HepG2 (cell line): ENCODE results near the gene ZBTB46. TPM values are rescaled to one million over a fixed set of nuclear protein-coding genes. Genes with fewer than 3 reads are reported as not detected.
A peak's percentile ranks its signal among the peaks of the same experiment; 100 is the strongest.

Source experiments
- BHLHE40 ChIP-seq: IDR thresholded peaks from 2 replicates; pipeline ENCODE4 v1.6.1; 2011; ENCODE audit warnings: low read length, improper control_type of control experiment
- CEBPG ChIP-seq: IDR thresholded peaks from 2 replicates; pipeline ENCODE4 v1.6.1; 2016
- ERF ChIP-seq: IDR thresholded peaks from 2 replicates; pipeline ENCODE4 v1.6.1; 2018; ENCODE audit warnings: missing biosample characterization, missing genetic modification reagents
- GABPA ChIP-seq, 2 experiments: IDR thresholded peaks; 2 replicates each; pipeline ENCODE4 v1.6.1; 2011 to 2016; ENCODE audit warnings: low read depth in 2 of 2, low read length in 1 of 2, missing biosample characterization in 1 of 2, missing genetic modification characterization in 1 of 2
- HNF4A ChIP-seq: sonication (generic); formaldehyde crosslinking; IDR thresholded peaks from 2 replicates; pipeline ENCODE4 v1.4.0; 2020; ENCODE audit warnings: missing genetic modification reagents
- MAX ChIP-seq: IDR thresholded peaks from 2 replicates; pipeline ENCODE4 v1.6.1; 2012; ENCODE audit warnings: inconsistent platforms
- MED8 ChIP-seq: sonication (generic); formaldehyde crosslinking; IDR thresholded peaks from 2 replicates; pipeline ENCODE4 v1.8.1; 2023; ENCODE audit warnings: mild to moderate bottlenecking, missing genetic modification reagents; ENCODE audit not compliant: insufficient replicate concordance
- RBFOX2 ChIP-seq: fragments of 200-400 bp; formaldehyde crosslinking; IDR thresholded peaks from 2 replicates; pipeline ENCODE4 v1.6.1; 2017; ENCODE audit warnings: low read depth, mild to moderate bottlenecking, low read length
- SMC3 ChIP-seq: IDR thresholded peaks from 2 replicates; pipeline ENCODE4 v1.6.1; 2011; ENCODE audit warnings: low read length, improper control_type of control experiment
- SP2 ChIP-seq: sonication (generic); formaldehyde crosslinking; IDR thresholded peaks from 2 replicates; pipeline ENCODE4 v1.5.1; 2020; ENCODE audit warnings: mild to moderate bottlenecking, missing genetic modification reagents
- STAT6 ChIP-seq: sonication (generic); formaldehyde crosslinking; IDR thresholded peaks from 2 replicates; pipeline ENCODE4 v1.4.0; 2020; ENCODE audit warnings: missing genetic modification reagents, mild to moderate bottlenecking, borderline replicate concordance
- TCF7 ChIP-seq: sonication (generic); IDR thresholded peaks from 2 replicates; pipeline ENCODE4 v1.6.1; 2016; ENCODE audit warnings: antibody characterized with exemption, low read depth
- THAP7 ChIP-seq: sonication (generic); formaldehyde crosslinking; IDR thresholded peaks from 2 replicates; pipeline ENCODE4 v1.8.1; 2023; ENCODE audit warnings: mild to moderate bottlenecking, missing genetic modification reagents
- ZBTB7A ChIP-seq: sonication (generic); formaldehyde crosslinking; IDR thresholded peaks from 2 replicates; pipeline ENCODE4 v1.8.0; 2022; ENCODE audit warnings: mild to moderate bottlenecking, missing genetic modification reagents
- ZBTB7B ChIP-seq: sonication (generic); formaldehyde crosslinking; IDR thresholded peaks from 2 replicates; pipeline ENCODE4 v1.4.0; 2020; ENCODE audit warnings: missing genetic modification reagents
- ZNF205 ChIP-seq: IDR thresholded peaks from 2 replicates; pipeline ENCODE4 v1.6.1; 2018; ENCODE audit warnings: missing biosample characterization, missing genetic modification reagents
- ZNF225 ChIP-seq: sonication (generic); formaldehyde crosslinking; IDR thresholded peaks from 2 replicates; pipeline ENCODE4 v1.4.0; 2020; ENCODE audit warnings: mild to moderate bottlenecking, missing genetic modification reagents
- ZNF256 ChIP-seq: sonication (generic); formaldehyde crosslinking; conservative IDR thresholded peaks from 2 replicates; pipeline ENCODE4 v1.4.0; 2020; ENCODE audit warnings: missing genetic modification reagents
- ZNF326 ChIP-seq: sonication (generic); formaldehyde crosslinking; IDR thresholded peaks from 2 replicates; pipeline ENCODE4 v1.4.0; 2020; ENCODE audit warnings: missing genetic modification reagents, borderline replicate concordance
- ZNF441 ChIP-seq: sonication (generic); formaldehyde crosslinking; IDR thresholded peaks from 2 replicates; pipeline ENCODE4 v1.7.0; 2021; ENCODE audit warnings: missing genetic modification reagents, borderline replicate concordance
- ZNF468 ChIP-seq: sonication (generic); formaldehyde crosslinking; IDR thresholded peaks from 2 replicates; pipeline ENCODE4 v1.8.0; 2022; ENCODE audit warnings: mild to moderate bottlenecking, moderate library complexity, missing genetic modification reagents
- ZNF543 ChIP-seq: sonication (generic); formaldehyde crosslinking; IDR thresholded peaks from 2 replicates; pipeline ENCODE4 v1.4.0; 2020; ENCODE audit warnings: mild to moderate bottlenecking, missing genetic modification reagents
- ZNF569 ChIP-seq: sonication (generic); formaldehyde crosslinking; IDR thresholded peaks from 2 replicates; pipeline ENCODE4 v1.5.0; 2020; ENCODE audit warnings: mild to moderate bottlenecking, missing genetic modification reagents, moderate library complexity, borderline replicate concordance
- polyA plus RNA-seq, 8 experiments: library from polyadenylated mRNA; depleted of rRNA in 3 of 8; stranded (reverse) in 7 of 8; unstranded in 1 of 8; fragments of >200 nt; fragmentation: Illumina TruSeq in 4 of 8; extraction: Trizol in 4 of 8; gene quantifications; 2 replicates each; pipeline versions ENCODE4 v1.2.1 to v1.2.3, GENCODE V29; 2011 to 2016; ENCODE audit warnings: low read depth in 4 of 8, missing spikeins in 1 of 8, mixed read lengths in 1 of 8; ENCODE audit not compliant: insufficient read depth in 1 of 8
- total RNA-seq, 5 experiments: library from RNA; depleted of rRNA; stranded (reverse); fragments of >200 nt; fragmentation: Illumina TruSeq; extraction: Trizol; gene quantifications; 2 replicates each; pipeline ENCODE4 v1.2.3, GENCODE V29; 2016; ENCODE audit warnings: low read depth in 1 of 5
- TF ChIP-seq, protein P1 (sequence below): sonication (generic); formaldehyde crosslinking; IDR thresholded peaks from 2 replicates; pipeline ENCODE4 v1.5.0; 2020; ENCODE audit warnings: missing genetic modification reagents, mild to moderate bottlenecking, borderline replicate concordance
- TF ChIP-seq, protein P2 (sequence below): sonication (generic); formaldehyde crosslinking; IDR thresholded peaks from 2 replicates; pipeline ENCODE4 v1.8.1; 2023; ENCODE audit warnings: mild to moderate bottlenecking, missing genetic modification reagents, borderline replicate concordance
- TF ChIP-seq, protein P3 (sequence below): IDR thresholded peaks from 2 replicates; pipeline ENCODE4 v1.6.1; 2018; ENCODE audit warnings: missing genetic modification reagents

ZBTB46 gene
- total and polyA plus RNA-seq, 2 of the 13 experiments (the other 11 are each of a cell fraction or from before 2014, with no cell fraction given), result 1.6 to 13.5 TPM

DNA sequence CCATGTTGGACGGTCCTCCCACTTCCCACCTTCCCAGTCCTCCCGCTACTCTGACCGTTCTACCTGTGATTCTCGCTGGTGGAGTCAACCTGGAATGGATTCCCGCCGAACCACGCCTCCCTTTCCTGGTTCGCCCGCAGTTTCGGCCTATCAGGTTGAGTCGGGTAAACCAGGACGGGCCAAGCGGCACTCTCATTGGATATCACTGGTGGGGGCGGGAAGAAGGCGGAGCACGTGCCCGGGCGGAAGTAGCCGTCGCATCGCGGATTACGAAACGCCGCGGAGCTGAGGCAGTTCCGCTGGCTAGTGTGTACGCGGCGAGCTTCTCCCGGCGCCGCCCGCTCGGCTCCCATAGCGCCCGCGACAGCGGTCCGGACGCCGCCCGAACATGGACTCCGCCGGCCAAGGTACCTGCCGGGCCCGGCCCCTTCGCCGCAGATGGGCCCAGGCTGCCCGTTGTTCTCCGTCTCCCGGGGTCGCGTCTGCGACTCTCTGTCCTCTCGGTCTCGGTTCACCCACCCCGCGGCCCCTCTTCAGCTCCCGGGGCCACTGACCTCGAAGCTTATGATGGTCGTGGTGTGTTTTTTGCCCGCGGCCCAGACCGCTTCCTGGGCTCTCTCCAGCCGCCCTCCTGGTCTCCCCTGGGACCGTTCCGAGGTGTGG lies 34.0 kb upstream of the ZBTB46 start, which contains the start of gene TPD52L2 (continued):
- TF ChIP-seq MAX (peak; percentile 99), SP2 (CRISPR knock-in tag) (peak; percentile 97), TCF7 (no peak), ZNF205 (CRISPR knock-in tag) (peak; percentile 32), SMC3 (no peak), HNF4A (no peak), ZNF326 (CRISPR knock-in tag) (no peak; the same call in 1 of the 2 replicates), RBFOX2 (peak; percentile 99), ZBTB7A (peak; percentile 91), ZNF256 (peak; percentile 35; the same call in 1 of the 2 replicates), MED8 (CRISPR knock-in tag) (peak; percentile 20), ERF (CRISPR knock-in tag) (peak; percentile 86; the same call in 1 of the 2 replicates), THAP7 (CRISPR knock-in tag) (no peak; the same call in 1 of the 2 replicates), GABPA (IDR thresholded peaks at IDR 0.05; ENCODE audit: low read depth, low read length) (no peak), GABPA (CRISPR knock-in tag; IDR thresholded peaks at IDR 0.05; ENCODE audit: low read depth) (peak; percentile 95), ZBTB7B (CRISPR knock-in tag) (peak; percentile 59), ZNF569 (CRISPR knock-in tag) (no peak; the same call in 1 of the 2 replicates), ZNF441 (CRISPR knock-in tag) (peak; percentile 95), ZNF225 (CRISPR knock-in tag) (peak; percentile 69; the same call in 1 of the 2 replicates), ZNF468 (CRISPR knock-in tag) (peak; percentile 98; the same call in 1 of the 2 replicates), BHLHE40 (peak; percentile 100), STAT6 (CRISPR knock-in tag) (peak; percentile 93), ZNF543 (CRISPR knock-in tag) (peak; percentile 81), CEBPG (CRISPR knock-in tag) (peak; percentile 97)
- TF ChIP-seq, protein P1, sequence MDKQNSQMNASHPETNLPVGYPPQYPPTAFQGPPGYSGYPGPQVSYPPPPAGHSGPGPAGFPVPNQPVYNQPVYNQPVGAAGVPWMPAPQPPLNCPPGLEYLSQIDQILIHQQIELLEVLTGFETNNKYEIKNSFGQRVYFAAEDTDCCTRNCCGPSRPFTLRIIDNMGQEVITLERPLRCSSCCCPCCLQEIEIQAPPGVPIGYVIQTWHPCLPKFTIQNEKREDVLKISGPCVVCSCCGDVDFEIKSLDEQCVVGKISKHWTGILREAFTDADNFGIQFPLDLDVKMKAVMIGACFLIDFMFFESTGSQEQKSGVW, result peak; percentile 92; the same call in 1 of the 2 replicates
- TF ChIP-seq, protein P2, sequence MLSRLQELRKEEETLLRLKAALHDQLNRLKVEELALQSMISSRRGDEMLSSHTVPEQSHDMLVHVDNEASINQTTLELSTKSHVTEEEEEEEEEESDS (CRISPR knock-in tag), result peak; percentile 95
- TF ChIP-seq, protein P3, sequence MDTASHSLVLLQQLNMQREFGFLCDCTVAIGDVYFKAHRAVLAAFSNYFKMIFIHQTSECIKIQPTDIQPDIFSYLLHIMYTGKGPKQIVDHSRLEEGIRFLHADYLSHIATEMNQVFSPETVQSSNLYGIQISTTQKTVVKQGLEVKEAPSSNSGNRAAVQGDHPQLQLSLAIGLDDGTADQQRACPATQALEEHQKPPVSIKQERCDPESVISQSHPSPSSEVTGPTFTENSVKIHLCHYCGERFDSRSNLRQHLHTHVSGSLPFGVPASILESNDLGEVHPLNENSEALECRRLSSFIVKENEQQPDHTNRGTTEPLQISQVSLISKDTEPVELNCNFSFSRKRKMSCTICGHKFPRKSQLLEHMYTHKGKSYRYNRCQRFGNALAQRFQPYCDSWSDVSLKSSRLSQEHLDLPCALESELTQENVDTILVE, result peak; percentile 94
